NCI-H510A treated with DMSO at 0.1 percent for 48 hours (cell line): ENCODE data around the gene LRP3.
"Not testable (repeated sequence)": the region's sequence is repeated elsewhere in the genome, so short reads cannot be mapped to it uniquely, and the experiment has no call there.

Experiments used
- DNase-seq: peaks from one replicate; lab custom pipeline; 2025; lab: John Stamatoyannopoulos, UW

The LRP3 gene

GRCh38 chr19:33193865-33194362 is at the start of gene LRP3:
TSS of gene LRP3 (plus strand) at chr19:33194330. CDS start at chr19:33194786, 456 bp downstream.
- peak; percentile 4 for DNase-seq

- DNase-seq = no peak
These were observed 47.9 kb upstream of the LRP3 start for GRCh38 chr19:33146209-33146608.

GRCh38 chr19:33147538-33147937 is 46.6 kb upstream of the LRP3 start:
- DNase-seq = no peak

GRCh38 chr19:33150852-33151518 is 43.1 kb upstream of the LRP3 start:
- DNase-seq = no peak

- DNase-seq = no peak
These were observed 42.0 kb upstream of the LRP3 start for GRCh38 chr19:33152176-33152575.

- not testable (repeated sequence) for DNase-seq
These were observed 41.5 kb upstream of the LRP3 start for GRCh38 chr19:33152625-33153024.

GRCh38 chr19:33154313-33154712 is 39.8 kb upstream of the LRP3 start:
- DNase-seq = not testable (repeated sequence)

- DNase-seq = no peak
These were observed 37.8 kb upstream of the LRP3 start for GRCh38 chr19:33156334-33156733.

GRCh38 chr19:33157906-33158305 is 36.2 kb upstream of the LRP3 start:
- DNase-seq = no peak

- no peak for DNase-seq
These were observed 35.8 kb upstream of the LRP3 start for GRCh38 chr19:33158365-33158764.

GRCh38 chr19:33159149-33159548 is 35.0 kb upstream of the LRP3 start:
- DNase-seq = no peak

- no peak for DNase-seq
These were observed 34.2 kb upstream of the LRP3 start for GRCh38 chr19:33159893-33160292.

GRCh38 chr19:33161201-33161600 is 32.9 kb upstream of the LRP3 start:
- DNase-seq = no peak

- DNase-seq = no peak
These were observed 30.6 kb upstream of the LRP3 start for GRCh38 chr19:33163481-33163880.

GRCh38 chr19:33166037-33166436 is 28.1 kb upstream of the LRP3 start:
- DNase-seq = not testable (repeated sequence)

GRCh38 chr19:33167438-33167837 is 26.7 kb upstream of the LRP3 start:
- DNase-seq = no peak

GRCh38 chr19:33168528-33168927 is 25.6 kb upstream of the LRP3 start:
- DNase-seq = no peak

- no peak for DNase-seq
These were observed 22.8 kb upstream of the LRP3 start for GRCh38 chr19:33171222-33171795.

- no peak for DNase-seq
These were observed 22.2 kb upstream of the LRP3 start for GRCh38 chr19:33171916-33172359.

GRCh38 chr19:33174186-33174585 is 19.9 kb upstream of the LRP3 start:
- no peak for DNase-seq

- DNase-seq = no peak
These were observed 18.9 kb upstream of the LRP3 start for GRCh38 chr19:33175156-33175782.

GRCh38 chr19:33175886-33176669 is 18.1 kb upstream of the LRP3 start:
- DNase-seq = peak; percentile 42
